Endothelial cell of umbilical vein (primary cell): ENCODE results near the gene FOXD2. TPM values are rescaled to one million over a fixed set of nuclear protein-coding genes. Genes with fewer than 3 reads are reported as not detected.

Experiments used
- BruUV-seq: library from RNA; stranded (reverse); fragments of 400-500 nt; replicated peaks from 2 replicates; lab custom pipeline; 2021; lab: Mats Ljungman, UMichigan
- CTCF ChIA-PET: fragments of 300-600, 350-600 bp; sonication (Branson Sonifier 250); formaldehyde crosslinking; loops from one replicate; lab custom pipeline; 2021; ENCODE audit warnings: antibody characterized with exemption, inconsistent platforms; lab: Charles Lee
- POLR2A ChIA-PET: fragments of 300-600, 350-600 bp; sonication (Branson Sonifier 250); formaldehyde crosslinking; loops from one replicate; lab custom pipeline; 2021; ENCODE audit warnings: antibody characterized with exemption, inconsistent platforms; lab: Charles Lee
- DNase-seq: peaks from one replicate; pipeline ENCODE4 v3.0.0-alpha.2; 2011; ENCODE audit warnings: low read depth, low spot score
- FAIRE-seq: peaks from 2 replicates; lab custom pipeline; 2011; peaks lifted over from hg19 to GRCh38; lab: Jason Lieb, UNC
- H2AFZ ChIP-seq: 2 replicates; pipeline ENCODE4 v1.6.0; 2012; ENCODE audit warnings: low read depth, low read length, control low read depth, inconsistent platforms
- H3K27ac ChIP-seq: 2 replicates; pipeline ENCODE4 v1.5.1; 2011; ENCODE audit warnings: low read depth, mild to moderate bottlenecking, control low read depth, low read length, moderate library complexity; ENCODE audit not compliant: insufficient read depth
- H3K27me3 ChIP-seq, 2 experiments: 2 replicates each; pipeline versions ENCODE4 v1.6.0 to v1.6.1; 2011; ENCODE audit warnings: low read length in 2 of 2, mixed read lengths in 1 of 2; ENCODE audit not compliant: control insufficient read depth in 2 of 2, insufficient read depth in 2 of 2
- H3K36me3 ChIP-seq, 2 experiments: 2 replicates in 1 of 2; 3 replicates in 1 of 2; pipeline ENCODE4 v1.5.1; 2011; ENCODE audit warnings: low read length in 2 of 2, mild to moderate bottlenecking in 1 of 2, moderate library complexity in 1 of 2; ENCODE audit not compliant: control insufficient read depth in 2 of 2, insufficient read depth in 2 of 2; ENCODE audit errors: extremely low read depth in 1 of 2
- H3K4me1 ChIP-seq: 3 replicates; pipeline ENCODE4 v1.5.1; 2011; ENCODE audit warnings: mild to moderate bottlenecking, low read length; ENCODE audit not compliant: control insufficient read depth, insufficient read depth; ENCODE audit errors: extremely low read depth
- H3K4me2 ChIP-seq: 2 replicates; pipeline ENCODE4 v1.6.1; 2011; ENCODE audit warnings: low read length, control low read depth, mixed read lengths; ENCODE audit not compliant: insufficient read depth
- H3K4me3 ChIP-seq, 3 experiments: fragments of 200-600 bp in 1 of 3; sonication (generic), shearing (Covaris generic) in 1 of 3; replicated peaks in 1 of 3; 2 replicates each; pipeline ENCODE4 v1.5.1; 2011 to 2016; ENCODE audit warnings: control low read depth in 3 of 3, low read length in 3 of 3, mild to moderate bottlenecking in 2 of 3, inconsistent platforms in 1 of 3, low read depth in 1 of 3, moderate library complexity in 1 of 3; ENCODE audit not compliant: insufficient read depth in 1 of 3
- H3K79me2 ChIP-seq: 2 replicates; pipeline ENCODE4 v1.6.0; 2012; ENCODE audit warnings: low read length, inconsistent platforms; ENCODE audit not compliant: control insufficient read depth, insufficient read depth
- H3K9ac ChIP-seq: replicated peaks from 2 replicates; pipeline ENCODE3; 2011; ENCODE audit warnings: low read length, control low read depth; ENCODE audit not compliant: insufficient read depth; ENCODE audit errors: extremely low read depth
- H3K9me1 ChIP-seq: replicated peaks from 3 replicates; pipeline ENCODE4 v1.6.0; 2011; ENCODE audit warnings: mild to moderate bottlenecking, low read length; ENCODE audit not compliant: control insufficient read depth, insufficient read depth; ENCODE audit errors: extremely low read depth
- H3K9me3 ChIP-seq: replicated peaks from 2 replicates; pipeline ENCODE4 v1.5.1; 2012; ENCODE audit warnings: low read length, inconsistent platforms; ENCODE audit not compliant: control insufficient read depth, insufficient read depth
- H4K20me1 ChIP-seq: replicated peaks from 2 replicates; pipeline ENCODE3; 2011; ENCODE audit warnings: mild to moderate bottlenecking, low read length; ENCODE audit not compliant: control insufficient read depth, insufficient read depth; ENCODE audit errors: extremely low read depth
- EZH2 ChIP-seq: IDR thresholded peaks from 2 replicates; pipeline ENCODE4 v1.6.1; 2012; ENCODE audit warnings: borderline replicate concordance, low read depth, mild to moderate bottlenecking, moderate library complexity, low read length, inconsistent platforms; ENCODE audit not compliant: severe bottlenecking
- FOS ChIP-seq: IDR thresholded peaks from 2 replicates; pipeline ENCODE4 v1.6.1; 2011; ENCODE audit warnings: mild to moderate bottlenecking, low read length, moderate library complexity, borderline replicate concordance; ENCODE audit not compliant: insufficient read depth
- GATA2 ChIP-seq: IDR thresholded peaks from 2 replicates; pipeline ENCODE4 v1.7.0; 2011; ENCODE audit warnings: low read depth, mild to moderate bottlenecking, moderate library complexity, mixed read lengths, low read length; ENCODE audit not compliant: insufficient read length, insufficient read depth
- JUN ChIP-seq: IDR thresholded peaks from 2 replicates; pipeline ENCODE4 v1.6.1; 2011; ENCODE audit warnings: borderline replicate concordance, low read depth; ENCODE audit not compliant: insufficient read length, insufficient read depth
- MAX ChIP-seq: IDR thresholded peaks from 2 replicates; pipeline ENCODE4 v1.6.1; 2011; ENCODE audit not compliant: insufficient read depth, insufficient read length
- MYC ChIP-seq: IDR thresholded peaks from one replicate; pipeline ENCODE4 v1.6.1; 2011; ENCODE audit warnings: mild to moderate bottlenecking, low read depth, low read length
- POLR2A ChIP-seq: IDR thresholded peaks from 2 replicates; pipeline ENCODE4 v1.6.1; 2012; ENCODE audit warnings: low read depth, mild to moderate bottlenecking, control low read depth, low read length
- POLR2AphosphoS5 ChIP-seq: IDR thresholded peaks from 2 replicates; pipeline ENCODE4 v1.6.1; 2012; ENCODE audit warnings: low read depth, mild to moderate bottlenecking, control low read depth, low read length, moderate library complexity; ENCODE audit not compliant: insufficient read depth
- dilution Hi-C: fragments of 300-500 bp; cut with MboI; formaldehyde crosslinking; loops from one replicate; pipeline ENCODE4 v1.15.0; 2019; ENCODE audit warnings: low sequenced_read_pairs; ENCODE audit not compliant: extremely low pct_ligation_motif_present
- intact Hi-C: fragments of 100-400 bp; cut with micrococcal nuclease; formaldehyde crosslinking; loops from one replicate; pipeline ENCODE4 v1.10.0; 2022
- polyA plus RNA-seq, 4 experiments: library from polyadenylated mRNA; depleted of rRNA in 3 of 4; stranded (reverse) in 3 of 4; unstranded in 1 of 4; fragments of >200 nt; gene quantifications; 2 replicates each; pipeline versions ENCODE4 v1.2.1 to v1.2.3, GENCODE V29; 2011 to 2012; ENCODE audit warnings: missing spikeins in 1 of 4
- total RNA-seq: library from RNA; stranded (reverse); gene quantifications from 2 replicates; pipeline ENCODE4 v1.2.3, GENCODE V29; 2021
- TF ChIP-seq, protein P1 (sequence below), 2 donors: IDR thresholded peaks; 1 replicate in 1 of 2; 2 replicates in 1 of 2; pipeline ENCODE4 v1.5.1; 2011; ENCODE audit warnings: low read length in 2 of 2, mild to moderate bottlenecking in 2 of 2, moderate library complexity in 2 of 2, control low read depth in 1 of 2, inconsistent platforms in 1 of 2, low read depth in 1 of 2; ENCODE audit not compliant: insufficient read depth in 1 of 2; ENCODE audit errors: extremely low read depth in 1 of 2

Gene FOXD2
- total and polyA plus RNA-seq, 2 donors (not counting 3 experiments of a cell fraction or from before 2014, with no cell fraction given), result 0.01 to 0.09 TPM

GRCh38 chr1:47460456-47460855 lies 22.6 kb downstream of the FOXD2 start:
- Histone ChIP-seq H2AFZ (no peak overlapping the region), H3K9me3 (no peaks in the 10 kb centered on the region), H3K4me3 (no peak overlapping the region), H3K9ac (no peak overlapping the region), H3K27ac (no peak overlapping the region), H3K4me1 (no peaks in the 10 kb centered on the region), H4K20me1 (no peaks in the 10 kb centered on the region), H3K9me1 (no peaks in the 10 kb centered on the region), H3K27me3 (peaks cover 24 to 27% of the 10 kb centered on the region in 2 experiments), H3K36me3 (no peaks in the 10 kb centered on the region), H3K4me2 (no peak overlapping the region), H3K79me2 (no peaks in the 10 kb centered on the region)
- CTCF ChIA-PET, result interaction anchor here (2.2 kb wide), 1 partner anchor 265 kb away, joined by 7 read pairs; no protein-coding TSS in a partner anchor
- BruUV-seq, result no TSS peak
- dilution Hi-C loops (loop anchor here (25.0 kb wide), 1 partner anchor 227 kb away; no protein-coding TSS in a partner anchor), intact Hi-C loops (no loop called here)
- POLR2A ChIA-PET, result no interaction called here
- TF ChIP-seq JUN, result no peak
- no peak for TF ChIP-seq EZH2
- no peak for TF ChIP-seq MAX
- no peak for TF ChIP-seq MYC
- TF ChIP-seq POLR2AphosphoS5, result no peak
- no peak for TF ChIP-seq GATA2
- TF ChIP-seq FOS, result no peak
- no peak for TF ChIP-seq POLR2A
- TF ChIP-seq, protein P1, sequence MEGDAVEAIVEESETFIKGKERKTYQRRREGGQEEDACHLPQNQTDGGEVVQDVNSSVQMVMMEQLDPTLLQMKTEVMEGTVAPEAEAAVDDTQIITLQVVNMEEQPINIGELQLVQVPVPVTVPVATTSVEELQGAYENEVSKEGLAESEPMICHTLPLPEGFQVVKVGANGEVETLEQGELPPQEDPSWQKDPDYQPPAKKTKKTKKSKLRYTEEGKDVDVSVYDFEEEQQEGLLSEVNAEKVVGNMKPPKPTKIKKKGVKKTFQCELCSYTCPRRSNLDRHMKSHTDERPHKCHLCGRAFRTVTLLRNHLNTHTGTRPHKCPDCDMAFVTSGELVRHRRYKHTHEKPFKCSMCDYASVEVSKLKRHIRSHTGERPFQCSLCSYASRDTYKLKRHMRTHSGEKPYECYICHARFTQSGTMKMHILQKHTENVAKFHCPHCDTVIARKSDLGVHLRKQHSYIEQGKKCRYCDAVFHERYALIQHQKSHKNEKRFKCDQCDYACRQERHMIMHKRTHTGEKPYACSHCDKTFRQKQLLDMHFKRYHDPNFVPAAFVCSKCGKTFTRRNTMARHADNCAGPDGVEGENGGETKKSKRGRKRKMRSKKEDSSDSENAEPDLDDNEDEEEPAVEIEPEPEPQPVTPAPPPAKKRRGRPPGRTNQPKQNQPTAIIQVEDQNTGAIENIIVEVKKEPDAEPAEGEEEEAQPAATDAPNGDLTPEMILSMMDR (IDR thresholded peaks at IDR 0.05; ENCODE audit: extremely low read depth in 1 of 2, insufficient read depth in 1 of 2, low read depth in 1 of 2, low read length in 2 of 2), result no peak
- no peak for FAIRE-seq
- no peak for DNase-seq
